Stimulated activated CD4-positive, alpha-beta T cell treated with anti-CD3 and anti-CD28 coated beads, Interleukin-1b, Interleukin-23, amount 100 ng/mL, for 48 hours (primary cell): ENCODE data around the gene THRB.

Experiments used
- DNase-seq: peaks from one replicate; pipeline ENCODE4 v3.0.0-alpha.2; 2020

THRB gene

DNA sequence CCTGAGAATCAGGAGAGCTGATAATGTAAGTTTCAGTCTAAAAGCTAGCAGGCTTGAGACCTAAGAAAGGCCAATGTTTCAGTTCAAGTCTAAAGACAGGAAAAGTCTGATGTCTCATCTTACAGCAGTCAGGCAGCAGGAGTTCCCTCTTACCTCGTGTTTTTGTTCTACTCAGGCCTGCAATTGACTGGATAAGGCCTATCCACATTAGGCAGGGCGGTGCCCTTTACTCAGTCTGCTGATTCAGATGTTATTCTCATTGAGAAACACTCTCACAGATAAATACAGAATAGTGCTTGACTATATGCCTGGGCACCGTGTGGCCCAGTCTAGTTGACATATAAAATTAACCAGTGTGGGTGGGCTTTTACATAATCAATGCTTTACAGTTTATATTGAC is 427.2 kb downstream of the THRB start:
- DNase-seq: no peak
